Hepatocyte (in vitro differentiated cells): Measurements from ENCODE around the gene RFX8. TPM values are rescaled to one million over a fixed set of nuclear protein-coding genes. Genes with fewer than 3 reads are reported as not detected.

Experiments
- DNase-seq: peaks from one replicate; pipeline ENCODE4 v3.0.0-alpha.2; 2016; ENCODE audit warnings: low spot score
- H2AFZ ChIP-seq: fragments of 200-600 bp; sonication (generic); 2 replicates; pipeline ENCODE4 v1.6.0; 2016; ENCODE audit warnings: antibody characterized with exemption, mild to moderate bottlenecking
- H3K27ac ChIP-seq: fragments of 200-600 bp; sonication (generic); 2 replicates; pipeline ENCODE4 v1.5.1; 2016; ENCODE audit warnings: mild to moderate bottlenecking
- H3K27me3 ChIP-seq: fragments of 200-600 bp; sonication (generic); 2 replicates; pipeline ENCODE4 v1.6.1; 2016
- H3K36me3 ChIP-seq: fragments of 200-600 bp; sonication (generic); replicated peaks from 2 replicates; pipeline ENCODE4 v1.5.1; 2016; ENCODE audit warnings: low read depth; ENCODE audit not compliant: insufficient read depth
- H3K4me1 ChIP-seq: fragments of 200-600 bp; sonication (generic); 2 replicates; pipeline ENCODE4 v1.5.1; 2016; ENCODE audit warnings: mild to moderate bottlenecking, moderate library complexity; ENCODE audit not compliant: insufficient read depth
- H3K4me2 ChIP-seq: fragments of 200-600 bp; sonication (generic); 2 replicates; pipeline ENCODE4 v1.6.0; 2016
- H3K4me3 ChIP-seq: fragments of 200-600 bp; sonication (generic); 2 replicates; pipeline ENCODE4 v1.5.1; 2016; ENCODE audit warnings: mild to moderate bottlenecking
- H3K79me2 ChIP-seq: fragments of 200-600 bp; sonication (generic); 2 replicates; pipeline ENCODE4 v1.6.0; 2017; ENCODE audit warnings: mild to moderate bottlenecking
- H3K9me2 ChIP-seq: fragments of 200-600 bp; sonication (generic); replicated peaks from 2 replicates; pipeline ENCODE4 v1.6.0; 2017; ENCODE audit warnings: mild to moderate bottlenecking; ENCODE audit not compliant: insufficient read depth
- H3K9me3 ChIP-seq: fragments of 200-600 bp; sonication (generic); 2 replicates; pipeline ENCODE4 v1.5.1; 2016; ENCODE audit warnings: low read depth, mild to moderate bottlenecking
- H4K20me1 ChIP-seq: fragments of 200-600 bp; sonication (generic); 2 replicates; pipeline ENCODE4 v1.6.0; 2016; ENCODE audit warnings: mild to moderate bottlenecking; ENCODE audit not compliant: insufficient read depth, poor library complexity, severe bottlenecking
- EZH2 ChIP-seq: fragments of 200-600 bp; sonication (generic); IDR thresholded peaks from 2 replicates; pipeline ENCODE4 v1.6.1; 2016; ENCODE audit warnings: antibody characterized with exemption, mild to moderate bottlenecking, borderline replicate concordance
- EZH2phosphoT487 ChIP-seq: fragments of 200-600 bp; sonication (generic); IDR thresholded peaks from one replicate; pipeline ENCODE4 v1.6.1; 2018; ENCODE audit warnings: antibody characterized with exemption, mild to moderate bottlenecking, low read depth, moderate library complexity; ENCODE audit not compliant: unreplicated experiment, severe bottlenecking
- WGBS: methylation state at CpG from one replicate; pipeline ENCODE4 v1.1.6; 2016; ENCODE audit warnings: low lambda C conversion rate; ENCODE audit errors: missing lambda C conversion rate; 5-methylcytosine and 5-hydroxymethylcytosine counted together
- polyA plus RNA-seq: library from polyadenylated mRNA; unstranded; fragments of >200 nt; fragmentation: Nextera tagmentation; extraction: Ambion mirVana; gene quantifications from 2 replicates; pipeline ENCODE4 v1.2.1, GENCODE V29; 2016
- total RNA-seq: library from RNA; depleted of rRNA; stranded (reverse); fragments of >200 nt; gene quantifications from 2 replicates; pipeline ENCODE4 v1.2.3, GENCODE V29; 2014
- TF ChIP-seq, protein P1 (sequence below): fragments of 200-600 bp; sonication (generic); IDR thresholded peaks from 2 replicates; pipeline ENCODE4 v1.5.1; 2016; ENCODE audit warnings: antibody characterized with exemption, mild to moderate bottlenecking; ENCODE audit not compliant: poor library complexity

Gene RFX8
- total and polyA plus RNA-seq, 2 experiments from 2014 or later, result 0.52 TPM; not detected in 1

DNA sequence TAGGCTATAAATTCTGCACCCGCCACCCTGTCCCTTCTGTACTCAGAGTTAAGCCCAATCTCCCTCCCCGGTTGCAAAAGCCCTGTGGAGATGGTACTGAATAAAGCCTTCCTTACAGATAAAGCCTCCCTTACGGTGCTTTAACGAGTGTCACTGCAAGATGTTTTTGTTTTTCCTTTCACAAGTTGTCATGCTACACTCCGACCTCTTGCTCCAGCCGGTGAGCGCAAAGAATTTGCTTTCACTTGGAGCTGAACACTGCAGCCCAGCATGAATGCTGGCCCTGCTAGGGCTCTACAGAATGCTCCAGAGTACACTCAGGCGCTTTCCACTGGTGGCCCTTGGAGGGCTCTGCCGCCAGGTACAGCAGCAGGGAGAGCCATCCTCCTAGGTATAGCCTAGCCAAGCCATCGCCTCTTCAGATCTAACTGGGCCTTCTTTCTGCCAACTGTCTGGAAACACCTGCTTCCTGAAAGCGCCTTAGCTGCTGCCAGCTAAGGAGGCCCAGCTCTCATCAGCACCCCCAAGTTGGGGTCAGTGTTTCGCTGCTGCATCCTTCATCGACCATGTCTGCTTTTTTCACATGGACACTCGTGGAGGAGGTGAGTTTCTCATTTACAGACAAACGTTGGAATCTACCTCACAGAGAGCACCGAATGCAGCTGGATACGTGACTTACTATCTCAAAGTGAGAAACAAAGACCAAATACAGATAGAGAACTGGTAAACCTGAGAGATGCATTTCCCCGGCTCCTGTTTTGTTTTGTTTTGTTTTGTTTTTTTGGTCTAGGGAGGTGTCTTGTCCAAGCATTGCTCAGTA, 74.2 kb downstream of the RFX8 start:
- H3K36me3 ChIP-seq, result no peaks in the 10 kb centered on the region
- H3K4me2 ChIP-seq, result no peak overlapping the region
- WGBS, result 76% methylated on average over 18 of the region's 18 CpGs
- H3K9me2 ChIP-seq, result no peaks in the 10 kb centered on the region
- no peaks in the 10 kb centered on the region for H3K79me2 ChIP-seq
- no peaks in the 10 kb centered on the region for H3K4me1 ChIP-seq
- no peak for DNase-seq
- peak overlapping the region; percentile 22 for H3K27ac ChIP-seq
- no peaks in the 10 kb centered on the region for H4K20me1 ChIP-seq
- no peak overlapping the region for H3K4me3 ChIP-seq
- no peak overlapping the region for H2AFZ ChIP-seq
- TF ChIP-seq, protein P1, sequence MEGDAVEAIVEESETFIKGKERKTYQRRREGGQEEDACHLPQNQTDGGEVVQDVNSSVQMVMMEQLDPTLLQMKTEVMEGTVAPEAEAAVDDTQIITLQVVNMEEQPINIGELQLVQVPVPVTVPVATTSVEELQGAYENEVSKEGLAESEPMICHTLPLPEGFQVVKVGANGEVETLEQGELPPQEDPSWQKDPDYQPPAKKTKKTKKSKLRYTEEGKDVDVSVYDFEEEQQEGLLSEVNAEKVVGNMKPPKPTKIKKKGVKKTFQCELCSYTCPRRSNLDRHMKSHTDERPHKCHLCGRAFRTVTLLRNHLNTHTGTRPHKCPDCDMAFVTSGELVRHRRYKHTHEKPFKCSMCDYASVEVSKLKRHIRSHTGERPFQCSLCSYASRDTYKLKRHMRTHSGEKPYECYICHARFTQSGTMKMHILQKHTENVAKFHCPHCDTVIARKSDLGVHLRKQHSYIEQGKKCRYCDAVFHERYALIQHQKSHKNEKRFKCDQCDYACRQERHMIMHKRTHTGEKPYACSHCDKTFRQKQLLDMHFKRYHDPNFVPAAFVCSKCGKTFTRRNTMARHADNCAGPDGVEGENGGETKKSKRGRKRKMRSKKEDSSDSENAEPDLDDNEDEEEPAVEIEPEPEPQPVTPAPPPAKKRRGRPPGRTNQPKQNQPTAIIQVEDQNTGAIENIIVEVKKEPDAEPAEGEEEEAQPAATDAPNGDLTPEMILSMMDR, result no peak
- TF ChIP-seq EZH2 (no peak), EZH2phosphoT487 (no peak)
- H3K27me3 ChIP-seq, result no peaks in the 10 kb centered on the region
- no peaks in the 10 kb centered on the region for H3K9me3 ChIP-seq

DNA sequence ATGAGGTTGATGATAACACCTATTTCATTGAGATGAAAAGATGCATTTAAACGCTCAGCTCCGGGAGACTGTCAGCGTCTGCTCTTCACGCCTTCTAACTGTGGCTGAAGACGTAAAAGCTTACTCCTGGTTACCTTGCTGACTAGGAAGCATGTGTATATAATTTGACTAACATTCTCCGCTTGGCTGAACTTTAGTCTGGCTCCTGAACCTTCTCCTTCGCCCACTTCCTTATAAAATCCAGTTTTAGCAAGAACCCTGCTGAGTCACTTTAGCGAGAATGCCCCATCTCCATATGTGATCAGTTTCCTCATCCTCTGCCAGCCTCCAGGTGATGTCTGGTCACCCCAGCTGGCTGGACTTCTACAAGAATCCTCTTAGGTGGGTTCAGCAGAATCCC, 74.9 kb downstream of the RFX8 start:
- WGBS, result 77% methylated on average over 8 of the region's 8 CpGs
- no peaks in the 10 kb centered on the region for H4K20me1 ChIP-seq
- no peaks in the 10 kb centered on the region for H3K9me2 ChIP-seq
- H3K27ac ChIP-seq, result peak overlapping the region; percentile 23
- no peaks in the 10 kb centered on the region for H3K79me2 ChIP-seq
- H3K9me3 ChIP-seq, result no peaks in the 10 kb centered on the region
- H3K4me2 ChIP-seq, result no peak overlapping the region
- H2AFZ ChIP-seq, result no peak overlapping the region
- peak; percentile 53 for DNase-seq
- no peaks in the 10 kb centered on the region for H3K36me3 ChIP-seq
- TF ChIP-seq EZH2, result no peak
- TF ChIP-seq EZH2phosphoT487, result no peak
- TF ChIP-seq, protein P1, result no peak
- no peaks in the 10 kb centered on the region for H3K4me1 ChIP-seq
- no peak overlapping the region for H3K4me3 ChIP-seq
- H3K27me3 ChIP-seq, result no peaks in the 10 kb centered on the region

GRCh38 chr2:101399021-101399799, 75.7 kb downstream of the RFX8 start:
- WGBS, result 90% methylated on average over 11 of the region's 11 CpGs
- DNase-seq, result no peak
- Histone ChIP-seq H3K4me1 (no peaks in the 10 kb centered on the region), H3K27me3 (no peaks in the 10 kb centered on the region), H3K4me2 (no peak overlapping the region), H2AFZ (no peak overlapping the region), H3K4me3 (no peak overlapping the region), H3K9me2 (no peaks in the 10 kb centered on the region), H3K79me2 (no peaks in the 10 kb centered on the region), H4K20me1 (no peaks in the 10 kb centered on the region), H3K36me3 (no peaks in the 10 kb centered on the region), H3K27ac (peak overlapping the region; percentile 23), H3K9me3 (no peaks in the 10 kb centered on the region)
- TF ChIP-seq EZH2phosphoT487, result no peak
- no peak for TF ChIP-seq EZH2
- TF ChIP-seq, protein P1, result no peak
